Stimulated activated CD4-positive, alpha-beta T cell treated with anti-CD3 and anti-CD28 coated beads, TNF-alpha, amount 100 ng/mL, for 48 hours (primary cell): ENCODE data around the gene GTPBP4.

Source experiments
- DNase-seq, 3 donors: peaks; one replicate each; pipeline ENCODE4 v3.0.0-alpha.2; 2020; ENCODE audit warnings: low read depth in 3 of 3

GTPBP4 gene

GRCh38 chr10:966466-967235 lies 21.6 kb upstream of the GTPBP4 start:
- DNase-seq: no peak

DNA sequence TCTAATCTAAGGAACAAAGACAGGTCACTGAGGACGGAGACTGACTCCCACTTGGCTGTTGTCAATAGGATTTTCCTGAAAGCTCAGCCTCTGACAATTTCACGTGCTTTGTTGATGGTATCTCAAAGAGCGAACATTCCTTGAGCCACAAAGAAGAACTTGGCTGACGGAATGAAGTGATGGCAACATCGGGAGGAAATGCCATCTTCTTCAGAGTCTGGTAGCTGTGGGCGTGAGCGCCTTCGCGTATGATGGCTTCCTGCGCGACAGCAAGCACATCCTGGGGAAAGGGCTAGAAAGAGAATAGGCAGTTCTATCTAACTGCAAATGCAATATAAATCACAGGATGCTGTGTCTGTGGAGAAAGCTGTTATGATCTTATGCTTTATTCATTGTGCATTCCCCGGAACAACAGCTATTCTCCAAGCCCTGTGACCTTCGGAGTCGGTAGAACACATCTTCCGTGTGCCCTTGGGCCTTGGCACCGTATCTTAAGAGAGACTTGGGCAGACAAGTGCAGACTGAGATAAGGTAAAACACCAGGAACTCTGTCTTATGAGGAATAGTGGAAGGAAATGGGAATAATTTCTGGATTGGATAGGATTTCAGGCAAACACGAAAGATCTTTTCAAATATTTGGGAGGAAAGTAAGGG lies 19.6 kb upstream of the GTPBP4 start:
- DNase-seq: no peak

DNA sequence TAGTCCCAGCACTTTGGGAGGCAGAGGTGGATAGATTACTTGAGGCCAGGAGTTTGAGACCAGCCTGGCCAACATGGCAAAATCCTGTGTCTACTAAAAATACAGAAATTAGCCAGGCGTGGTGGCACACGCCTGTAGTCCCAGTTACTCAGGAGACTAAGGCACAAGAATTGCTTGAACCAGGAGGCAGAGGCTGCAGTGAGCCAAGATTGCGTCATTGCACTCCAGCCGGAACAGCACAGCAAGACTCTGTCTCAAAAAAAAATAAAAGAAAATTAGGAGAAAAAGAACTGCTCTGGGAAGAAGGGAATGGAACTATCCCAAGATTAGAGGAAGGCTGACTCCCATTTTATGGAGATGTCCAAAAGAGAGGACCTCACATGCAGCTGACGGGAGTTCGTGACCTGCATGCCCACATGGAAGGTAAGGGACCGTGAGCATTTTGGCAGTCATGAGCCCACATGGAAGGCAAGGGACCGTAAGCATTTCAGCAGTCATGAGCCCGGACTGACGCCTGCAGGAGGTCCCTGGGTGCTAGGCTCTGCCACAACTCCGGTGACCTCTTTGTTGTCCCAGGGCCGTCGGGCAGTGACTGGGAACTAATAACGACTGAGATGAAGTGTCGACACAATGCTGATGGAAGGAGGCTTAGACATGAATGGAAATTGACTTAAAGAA lies 18.6 kb upstream of the GTPBP4 start:
- DNase-seq: no peak

GRCh38 chr10:970311-971149 lies 17.7 kb upstream of the GTPBP4 start:
- no peak for DNase-seq

GRCh38 chr10:971150-971542 lies 17.1 kb upstream of the GTPBP4 start:
- no peak for DNase-seq

- no peak for DNase-seq
Observed at GRCh38 chr10:971613-972012, 16.6 kb upstream of the GTPBP4 start.

DNA sequence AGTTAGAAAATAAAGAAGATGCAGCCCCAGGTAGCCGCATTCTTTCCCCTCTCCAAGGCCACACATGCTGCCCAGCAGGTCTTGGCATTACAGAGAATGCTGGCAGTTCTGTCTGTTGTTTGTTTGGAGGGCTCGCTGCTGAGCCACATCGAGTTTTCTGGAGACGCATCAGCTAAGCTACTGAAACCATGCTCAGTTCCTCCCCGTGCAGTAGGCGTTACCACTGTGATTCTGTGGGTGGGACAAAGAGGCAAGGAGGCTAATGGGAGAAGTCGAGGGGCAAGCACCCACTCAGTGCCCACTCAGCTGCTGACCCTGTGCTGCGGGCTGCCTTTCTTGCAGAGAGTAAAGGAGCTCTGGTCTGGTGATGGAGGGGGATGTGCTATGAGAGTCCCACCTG lies 15.5 kb upstream of the GTPBP4 start:
- DNase-seq: no peak

DNA sequence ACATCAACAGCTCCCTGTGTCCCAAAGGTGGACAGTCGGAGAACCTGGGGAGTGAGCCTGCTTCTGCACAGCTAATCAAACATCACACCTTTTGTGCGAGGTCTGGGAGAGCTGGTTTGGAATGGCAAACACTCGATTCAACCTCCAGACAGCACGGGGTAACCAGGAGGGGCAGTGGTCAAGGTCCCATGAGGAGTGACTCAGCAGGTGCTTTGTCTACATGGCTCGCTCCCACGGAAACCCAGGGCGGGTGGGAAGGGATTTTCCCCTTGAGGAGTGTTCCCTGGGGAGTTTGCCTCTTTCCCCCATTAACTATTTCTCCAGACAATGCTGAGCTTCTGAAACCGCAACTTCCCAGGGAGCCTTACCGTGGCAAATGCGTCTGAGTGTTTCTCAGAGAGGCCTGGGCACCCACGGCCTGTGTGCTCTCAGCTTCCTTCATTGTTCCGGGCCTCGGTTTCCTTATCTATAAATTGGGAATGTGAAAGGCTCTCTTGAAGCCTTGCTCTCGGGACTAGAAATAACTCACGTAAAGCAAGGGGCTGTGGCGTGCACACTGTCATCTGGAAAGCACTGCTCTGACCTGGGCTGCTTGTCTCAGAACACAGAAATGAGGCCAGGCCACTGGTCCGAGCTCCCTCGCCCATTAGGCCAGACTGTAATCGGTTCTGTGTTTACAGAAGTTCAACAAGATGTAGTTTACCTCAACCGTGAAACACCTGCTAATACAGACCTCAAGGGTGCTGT lies 14.0 kb upstream of the GTPBP4 start:
- DNase-seq: no peak

GRCh38 chr10:974785-975074 lies 13.5 kb upstream of the GTPBP4 start:
- DNase-seq: no peak

DNA sequence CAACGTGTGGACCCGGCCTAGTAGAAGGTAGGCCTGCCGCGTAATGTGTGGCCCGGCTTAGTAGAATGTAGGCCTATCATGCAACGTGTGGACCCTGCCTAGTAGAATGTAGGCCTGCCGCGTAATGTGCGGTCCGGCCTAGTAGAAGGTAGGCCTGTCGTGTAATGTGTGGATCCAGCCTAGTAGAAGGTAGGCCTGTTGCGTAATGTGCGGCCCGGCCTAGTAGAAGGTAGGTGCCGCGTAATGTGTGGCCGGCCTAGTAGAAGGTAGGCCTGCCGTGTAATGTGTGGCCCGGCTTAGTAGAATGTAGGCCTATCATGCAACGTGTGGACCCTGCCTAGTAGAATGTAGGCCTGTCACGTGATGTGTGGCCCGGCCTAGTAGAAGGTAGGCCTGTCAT lies 11.9 kb upstream of the GTPBP4 start:
- DNase-seq: no peak

- DNase-seq: no peak
Observed at GRCh38 chr10:978826-979421, 9.3 kb upstream of the GTPBP4 start.

- no peak for DNase-seq
Observed at GRCh38 chr10:980468-981093, 7.7 kb upstream of the GTPBP4 start.

GRCh38 chr10:983401-983800 lies 4.8 kb upstream of the GTPBP4 start:
- DNase-seq: no peak

DNA sequence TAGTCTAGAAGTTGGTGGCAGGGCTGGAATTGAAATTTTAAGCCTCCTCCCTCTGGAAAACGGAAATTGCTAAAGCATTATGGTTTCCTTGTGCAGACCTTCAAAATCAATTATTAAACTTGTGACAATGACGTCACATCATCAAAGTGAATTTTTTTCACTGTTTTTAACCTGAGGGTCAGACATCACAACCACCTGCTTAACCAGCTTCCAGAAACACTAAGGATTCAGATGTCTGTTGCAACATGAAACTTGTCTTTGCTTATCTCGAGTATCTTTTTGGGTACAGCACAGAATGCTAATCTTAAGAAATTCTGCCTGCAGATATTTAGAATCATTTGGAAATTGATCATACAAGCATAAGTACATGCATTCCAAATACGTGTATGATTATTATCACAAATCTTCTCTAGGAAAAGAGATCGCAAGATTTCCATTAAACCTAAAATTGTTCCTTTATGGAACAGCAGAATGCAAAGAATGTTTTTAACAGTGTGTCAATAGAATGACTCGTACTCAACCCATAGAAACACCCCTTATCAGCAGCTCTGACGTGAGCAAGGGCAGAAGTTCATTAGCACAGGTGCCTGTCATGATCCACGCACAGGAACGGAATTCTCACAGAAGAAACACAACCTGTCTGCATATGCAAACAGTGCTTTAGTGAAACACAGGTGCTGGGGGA lies 4.1 kb upstream of the GTPBP4 start:
- no peak for DNase-seq

GRCh38 chr10:985361-985760 lies 2.9 kb upstream of the GTPBP4 start:
- no peak for DNase-seq

- DNase-seq: no peak
Observed at GRCh38 chr10:986137-986825, 2.0 kb upstream of the GTPBP4 start.

DNA sequence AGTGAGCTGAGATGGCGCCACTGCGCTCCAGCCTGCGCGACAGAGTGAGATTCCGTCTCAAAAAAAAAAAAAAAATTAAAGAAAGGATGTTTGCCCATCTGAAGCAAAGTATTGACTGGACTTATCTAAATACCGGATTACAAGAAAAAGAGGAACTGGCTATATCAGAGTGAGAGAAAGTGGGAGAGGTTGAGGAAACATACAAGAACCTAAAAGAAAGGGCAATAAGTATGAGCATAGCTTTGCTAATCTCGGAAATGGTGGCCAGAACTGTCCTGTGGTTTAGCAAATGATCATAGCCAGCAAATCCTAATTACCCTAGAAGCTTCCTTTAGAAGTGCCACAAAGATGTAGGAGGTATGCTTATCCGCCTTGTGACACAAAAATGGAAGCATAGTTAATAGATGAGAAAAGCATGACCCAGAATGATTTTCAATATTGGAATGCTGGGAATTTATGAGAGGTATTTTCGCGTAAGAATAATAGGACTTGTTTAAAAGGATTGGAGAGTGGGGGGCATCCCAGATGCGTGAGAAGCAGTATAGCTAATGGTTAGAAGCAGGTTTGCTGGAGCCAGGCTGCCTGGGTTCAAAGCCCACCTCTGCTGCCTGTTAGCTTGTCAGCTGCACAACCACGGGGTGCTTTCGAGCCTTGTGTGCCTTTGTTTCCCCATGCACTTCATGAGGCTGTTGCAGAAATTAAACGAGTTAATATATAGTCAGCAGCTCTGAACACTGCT lies 1.2 kb upstream of the GTPBP4 start:
- DNase-seq: no peak

- no peak for DNase-seq
Observed at GRCh38 chr10:987620-987869, 689 bp upstream of the GTPBP4 start.
